ENCODE measurements around the gene TRMT11. TPM values are rescaled to one million over a fixed set of nuclear protein-coding genes. Genes with fewer than 3 reads are reported as not detected.

The TRMT11 gene
- total and polyA plus RNA-seq, 2 of the 13 experiments (the other 11 are each of a cell fraction or from before 2014, with no cell fraction given) = 42.2 to 81.9 TPM

- TF ChIP-seq, protein P1, sequence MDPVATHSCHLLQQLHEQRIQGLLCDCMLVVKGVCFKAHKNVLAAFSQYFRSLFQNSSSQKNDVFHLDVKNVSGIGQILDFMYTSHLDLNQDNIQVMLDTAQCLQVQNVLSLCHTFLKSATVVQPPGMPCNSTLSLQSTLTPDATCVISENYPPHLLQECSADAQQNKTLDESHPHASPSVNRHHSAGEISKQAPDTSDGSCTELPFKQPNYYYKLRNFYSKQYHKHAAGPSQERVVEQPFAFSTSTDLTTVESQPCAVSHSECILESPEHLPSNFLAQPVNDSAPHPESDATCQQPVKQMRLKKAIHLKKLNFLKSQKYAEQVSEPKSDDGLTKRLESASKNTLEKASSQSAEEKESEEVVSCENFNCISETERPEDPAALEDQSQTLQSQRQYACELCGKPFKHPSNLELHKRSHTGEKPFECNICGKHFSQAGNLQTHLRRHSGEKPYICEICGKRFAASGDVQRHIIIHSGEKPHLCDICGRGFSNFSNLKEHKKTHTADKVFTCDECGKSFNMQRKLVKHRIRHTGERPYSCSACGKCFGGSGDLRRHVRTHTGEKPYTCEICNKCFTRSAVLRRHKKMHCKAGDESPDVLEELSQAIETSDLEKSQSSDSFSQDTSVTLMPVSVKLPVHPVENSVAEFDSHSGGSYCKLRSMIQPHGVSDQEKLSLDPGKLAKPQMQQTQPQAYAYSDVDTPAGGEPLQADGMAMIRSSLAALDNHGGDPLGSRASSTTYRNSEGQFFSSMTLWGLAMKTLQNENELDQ (CRISPR knock-in tag; IDR thresholded peaks at IDR 0.05; ENCODE audit: borderline replicate concordance) = no peak
- TF ChIP-seq PHB2 (IDR thresholded peaks at IDR 0.05; ENCODE audit: partially characterized antibody) (no peak), MYNN (CRISPR knock-in tag; IDR thresholded peaks at IDR 0.05; ENCODE audit: low read depth) (no peak), NFIB (CRISPR knock-in tag; IDR thresholded peaks at IDR 0.05; ENCODE audit: borderline replicate concordance) (no peak), TRIM22 (IDR thresholded peaks at IDR 0.05) (no peak), HMGXB4 (CRISPR knock-in tag; IDR thresholded peaks at IDR 0.05; ENCODE audit: borderline replicate concordance in 1 of 2, low read depth in 1 of 2) (no peak), ARHGAP35 (CRISPR knock-in tag; IDR thresholded peaks at IDR 0.05; ENCODE audit: borderline replicate concordance) (no peak), HDAC2 (CRISPR knock-in tag; IDR thresholded peaks at IDR 0.05) (0 out of 2 replicates have a peak, but pooled peaks have one; percentile 36), POLR2G (IDR thresholded peaks at IDR 0.05; ENCODE audit: low read depth, low read length) (no peak), BCL3 (CRISPR knock-in tag; IDR thresholded peaks at IDR 0.05) (no peak), ZNF33B (CRISPR knock-in tag; IDR thresholded peaks at IDR 0.05) (no peak), KDM1A (CRISPR knock-in tag; IDR thresholded peaks at IDR 0.05) (no peak), ZNF251 (CRISPR knock-in tag; IDR thresholded peaks at IDR 0.05) (no peak)
- TF ChIP-seq, protein P2, sequence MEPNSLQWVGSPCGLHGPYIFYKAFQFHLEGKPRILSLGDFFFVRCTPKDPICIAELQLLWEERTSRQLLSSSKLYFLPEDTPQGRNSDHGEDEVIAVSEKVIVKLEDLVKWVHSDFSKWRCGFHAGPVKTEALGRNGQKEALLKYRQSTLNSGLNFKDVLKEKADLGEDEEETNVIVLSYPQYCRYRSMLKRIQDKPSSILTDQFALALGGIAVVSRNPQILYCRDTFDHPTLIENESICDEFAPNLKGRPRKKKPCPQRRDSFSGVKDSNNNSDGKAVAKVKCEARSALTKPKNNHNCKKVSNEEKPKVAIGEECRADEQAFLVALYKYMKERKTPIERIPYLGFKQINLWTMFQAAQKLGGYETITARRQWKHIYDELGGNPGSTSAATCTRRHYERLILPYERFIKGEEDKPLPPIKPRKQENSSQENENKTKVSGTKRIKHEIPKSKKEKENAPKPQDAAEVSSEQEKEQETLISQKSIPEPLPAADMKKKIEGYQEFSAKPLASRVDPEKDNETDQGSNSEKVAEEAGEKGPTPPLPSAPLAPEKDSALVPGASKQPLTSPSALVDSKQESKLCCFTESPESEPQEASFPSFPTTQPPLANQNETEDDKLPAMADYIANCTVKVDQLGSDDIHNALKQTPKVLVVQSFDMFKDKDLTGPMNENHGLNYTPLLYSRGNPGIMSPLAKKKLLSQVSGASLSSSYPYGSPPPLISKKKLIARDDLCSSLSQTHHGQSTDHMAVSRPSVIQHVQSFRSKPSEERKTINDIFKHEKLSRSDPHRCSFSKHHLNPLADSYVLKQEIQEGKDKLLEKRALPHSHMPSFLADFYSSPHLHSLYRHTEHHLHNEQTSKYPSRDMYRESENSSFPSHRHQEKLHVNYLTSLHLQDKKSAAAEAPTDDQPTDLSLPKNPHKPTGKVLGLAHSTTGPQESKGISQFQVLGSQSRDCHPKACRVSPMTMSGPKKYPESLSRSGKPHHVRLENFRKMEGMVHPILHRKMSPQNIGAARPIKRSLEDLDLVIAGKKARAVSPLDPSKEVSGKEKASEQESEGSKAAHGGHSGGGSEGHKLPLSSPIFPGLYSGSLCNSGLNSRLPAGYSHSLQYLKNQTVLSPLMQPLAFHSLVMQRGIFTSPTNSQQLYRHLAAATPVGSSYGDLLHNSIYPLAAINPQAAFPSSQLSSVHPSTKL (CRISPR knock-in tag; IDR thresholded peaks at IDR 0.05) = peak; percentile 77
Measured at GRCh38 chr6:125945378-125946141, 40.8 kb upstream of the TRMT11 start (continued).

Measured in HepG2 (cell line).